Measurements from ENCODE around the gene LAPTM5.

DNA sequence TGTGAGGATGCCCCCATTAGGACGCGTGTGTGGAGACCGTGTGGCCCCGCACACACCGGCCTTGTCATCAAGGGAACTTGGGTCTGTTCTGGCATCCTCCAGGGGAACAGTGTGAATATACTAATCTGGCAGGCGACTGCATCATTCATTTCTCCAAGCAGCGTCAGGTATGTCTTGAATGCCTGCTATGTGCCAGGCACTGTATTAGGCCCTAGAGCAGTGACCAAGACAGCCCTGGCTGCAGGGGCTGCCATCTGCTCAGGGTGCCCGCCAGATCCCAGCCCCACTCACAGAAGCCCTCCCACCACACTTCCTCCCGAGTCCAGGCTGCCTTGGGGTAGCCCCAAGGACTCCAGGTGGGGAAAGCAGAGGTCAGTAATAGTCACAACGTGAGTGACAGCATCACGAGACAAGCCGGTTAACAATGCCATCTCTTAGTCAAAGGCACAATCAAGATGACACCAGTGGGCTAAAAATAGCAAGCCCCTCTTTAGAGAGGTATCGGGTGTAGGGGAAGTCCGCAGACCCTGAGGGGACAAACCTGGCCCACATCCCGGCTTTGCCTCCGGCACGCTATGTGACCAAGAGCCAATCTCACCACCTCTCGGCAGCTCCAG, 7.5 kb upstream of the LAPTM5 start:
- TF ChIP-seq ZNF552 (CRISPR knock-in tag; IDR thresholded peaks at IDR 0.05; ENCODE audit: borderline replicate concordance), result no peak
- no peak for TF ChIP-seq YY1 (IDR thresholded peaks at IDR 0.05; ENCODE audit: insufficient read depth, insufficient replicate concordance, low read depth, low read length)
- TF ChIP-seq, protein P1, sequence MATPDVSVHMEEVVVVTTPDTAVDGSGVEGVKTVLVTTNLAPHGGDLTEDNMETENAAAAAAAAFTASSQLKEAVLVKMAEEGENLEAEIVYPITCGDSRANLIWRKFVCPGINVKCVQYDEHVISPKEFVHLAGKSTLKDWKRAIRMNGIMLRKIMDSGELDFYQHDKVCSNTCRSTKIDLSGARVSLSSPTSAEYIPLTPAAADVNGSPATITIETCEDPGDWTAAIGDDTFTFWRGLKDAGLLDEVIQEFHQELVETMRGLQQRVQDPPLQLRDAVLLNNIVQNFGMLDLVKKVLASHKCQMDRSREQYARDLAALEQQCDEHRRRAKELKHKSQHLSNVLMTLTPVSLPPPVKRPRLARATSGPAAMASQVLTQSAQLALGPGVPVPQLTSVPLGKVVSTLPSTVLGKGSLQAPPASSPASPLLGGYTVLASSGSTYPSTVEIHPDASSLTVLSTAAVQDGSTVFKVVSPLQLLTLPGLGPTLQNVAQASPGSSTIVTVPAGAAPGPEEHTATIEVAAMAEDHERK (CRISPR knock-in tag; IDR thresholded peaks at IDR 0.05; ENCODE audit: low read depth), result no peak

Data from HepG2 (cell line).